ENCODE results near the gene MARF1. TPM values are rescaled to one million over a fixed set of nuclear protein-coding genes. Genes with fewer than 3 reads are reported as not detected.

Gene MARF1
- total and polyA plus RNA-seq, 9 of the 15 experiments (the other 6 are each of a cell fraction or from before 2014, with no cell fraction given) = 4.7 to 33.2 (median 11.7) TPM

DNA sequence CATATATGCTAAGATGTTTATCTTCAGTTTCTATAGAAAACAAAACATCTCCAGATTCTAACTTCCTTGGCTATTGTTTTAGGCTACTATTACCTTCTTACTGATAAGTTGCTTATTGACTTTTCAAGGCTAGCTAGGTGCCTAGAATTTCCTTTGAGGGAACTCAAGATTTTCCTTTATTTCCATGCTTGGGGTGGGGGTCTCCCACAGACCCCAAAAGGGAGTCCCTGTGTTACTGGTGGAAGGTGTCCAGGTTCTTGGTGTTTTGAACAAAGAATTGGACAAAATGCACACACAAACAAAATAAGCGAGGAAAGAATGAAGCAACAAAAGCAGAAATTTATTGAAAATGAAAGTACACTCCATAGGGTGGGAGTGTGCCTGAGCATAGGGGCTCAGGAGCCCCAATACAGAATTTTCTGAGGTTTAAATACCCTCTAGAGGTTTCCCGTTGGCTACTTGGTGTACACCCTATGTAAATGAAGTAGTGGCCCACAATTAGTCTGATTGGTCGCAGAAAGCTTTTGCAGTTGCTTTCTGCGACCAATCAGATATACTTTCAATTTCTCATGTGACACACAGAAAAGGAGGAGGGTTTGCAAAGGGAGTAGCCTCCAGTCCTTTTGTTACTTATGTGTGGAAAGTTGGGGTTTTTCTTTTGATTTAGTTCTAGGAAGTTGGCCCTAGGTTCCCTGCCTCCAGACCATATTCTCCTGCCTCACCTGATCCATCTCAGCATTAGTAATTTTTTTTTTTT, 67.5 kb downstream of the MARF1 start (continued):
- peak; percentile 46 for TF ChIP-seq FOS (IDR thresholded peaks at IDR 0.05; ENCODE audit: extremely low read depth, insufficient read length)
- no peak for TF ChIP-seq DPF2 (IDR thresholded peaks at IDR 0.05)
- TF ChIP-seq ZNF830 (CRISPR knock-in tag; IDR thresholded peaks at IDR 0.05) = no peak
- TF ChIP-seq, protein P1, sequence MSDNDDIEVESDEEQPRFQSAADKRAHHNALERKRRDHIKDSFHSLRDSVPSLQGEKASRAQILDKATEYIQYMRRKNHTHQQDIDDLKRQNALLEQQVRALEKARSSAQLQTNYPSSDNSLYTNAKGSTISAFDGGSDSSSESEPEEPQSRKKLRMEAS (CRISPR knock-in tag; IDR thresholded peaks at IDR 0.05) = no peak
- TF ChIP-seq POLR2AphosphoS5 (IDR thresholded peaks at IDR 0.05; ENCODE audit: control insufficient read depth, insufficient read depth, low read depth, low read length) = peak; percentile 30; the same call in 1 of the 2 replicates
- TF ChIP-seq SETDB1 (IDR thresholded peaks at IDR 0.05; ENCODE audit: low read length) = no peak
- no peak for TF ChIP-seq HNRNPH1 (optimal IDR thresholded peaks at IDR 0.05; ENCODE audit: low read depth, low read length)
- TF ChIP-seq ZFPM2 (CRISPR knock-in tag; IDR thresholded peaks at IDR 0.05) = 0 out of 2 replicates have a peak, but pooled peaks have one; percentile 61
- peak; percentile 45 for TF ChIP-seq TBP (optimal IDR thresholded peaks at IDR 0.05; ENCODE audit: low read depth, low read length)
- no peak for TF ChIP-seq ZKSCAN8 (CRISPR knock-in tag; IDR thresholded peaks at IDR 0.05)
- no peak for TF ChIP-seq CTBP1 (IDR thresholded peaks at IDR 0.05; ENCODE audit: borderline replicate concordance)
- TF ChIP-seq SRSF3 (IDR thresholded peaks at IDR 0.05; ENCODE audit: insufficient read depth, low read length) = no peak
- TF ChIP-seq RBM25 (IDR thresholded peaks at IDR 0.05; ENCODE audit: low read depth, low read length, severe bottlenecking) = peak; percentile 52
- TF ChIP-seq ZNF384 (IDR thresholded peaks at IDR 0.05; ENCODE audit: low read depth, low read length) = 0 out of 2 replicates have a peak, but pooled peaks have one; percentile 32
- 0 out of 2 replicates have a peak, but pooled peaks have one; percentile 41 for TF ChIP-seq TOE1 (IDR thresholded peaks at IDR 0.05; ENCODE audit: borderline replicate concordance)
- no peak for TF ChIP-seq TOE1 (CRISPR knock-in tag; IDR thresholded peaks at IDR 0.05; ENCODE audit: borderline replicate concordance, low read depth)
- no peak for TF ChIP-seq TEAD4 (IDR thresholded peaks at IDR 0.05; ENCODE audit: low read length)
- no peak for TF ChIP-seq TEAD4 (CRISPR knock-in tag; IDR thresholded peaks at IDR 0.05; ENCODE audit: borderline replicate concordance)
- TF ChIP-seq TARDBP (IDR thresholded peaks at IDR 0.05) = no peak
- TF ChIP-seq SRF (CRISPR knock-in tag; IDR thresholded peaks at IDR 0.05) = no peak
- no peak for TF ChIP-seq TEAD1 (CRISPR knock-in tag; IDR thresholded peaks at IDR 0.05)
- TF ChIP-seq, protein P2, sequence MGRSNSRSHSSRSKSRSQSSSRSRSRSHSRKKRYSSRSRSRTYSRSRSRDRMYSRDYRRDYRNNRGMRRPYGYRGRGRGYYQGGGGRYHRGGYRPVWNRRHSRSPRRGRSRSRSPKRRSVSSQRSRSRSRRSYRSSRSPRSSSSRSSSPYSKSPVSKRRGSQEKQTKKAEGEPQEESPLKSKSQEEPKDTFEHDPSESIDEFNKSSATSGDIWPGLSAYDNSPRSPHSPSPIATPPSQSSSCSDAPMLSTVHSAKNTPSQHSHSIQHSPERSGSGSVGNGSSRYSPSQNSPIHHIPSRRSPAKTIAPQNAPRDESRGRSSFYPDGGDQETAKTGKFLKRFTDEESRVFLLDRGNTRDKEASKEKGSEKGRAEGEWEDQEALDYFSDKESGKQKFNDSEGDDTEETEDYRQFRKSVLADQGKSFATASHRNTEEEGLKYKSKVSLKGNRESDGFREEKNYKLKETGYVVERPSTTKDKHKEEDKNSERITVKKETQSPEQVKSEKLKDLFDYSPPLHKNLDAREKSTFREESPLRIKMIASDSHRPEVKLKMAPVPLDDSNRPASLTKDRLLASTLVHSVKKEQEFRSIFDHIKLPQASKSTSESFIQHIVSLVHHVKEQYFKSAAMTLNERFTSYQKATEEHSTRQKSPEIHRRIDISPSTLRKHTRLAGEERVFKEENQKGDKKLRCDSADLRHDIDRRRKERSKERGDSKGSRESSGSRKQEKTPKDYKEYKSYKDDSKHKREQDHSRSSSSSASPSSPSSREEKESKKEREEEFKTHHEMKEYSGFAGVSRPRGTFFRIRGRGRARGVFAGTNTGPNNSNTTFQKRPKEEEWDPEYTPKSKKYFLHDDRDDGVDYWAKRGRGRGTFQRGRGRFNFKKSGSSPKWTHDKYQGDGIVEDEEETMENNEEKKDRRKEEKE (IDR thresholded peaks at IDR 0.05; ENCODE audit: borderline replicate concordance in 1 of 2, control insufficient read depth in 1 of 2, low read depth in 2 of 2, low read length in 1 of 2) = no peak
- TF ChIP-seq DNMT1 (IDR thresholded peaks at IDR 0.05) = no peak
